NCI-H774 (cell line): ENCODE measurements around the gene COQ5.
"Not testable (repeated sequence)": the region's sequence is repeated elsewhere in the genome, so short reads cannot be mapped to it uniquely, and the experiment has no call there.

Experiments used
- DNase-seq: peaks from one replicate; lab custom pipeline; 2025; lab: John Stamatoyannopoulos, UW

The COQ5 gene

GRCh38 chr12:120528861-120529525 is at the start of gene COQ5:
TSS of gene COQ5 (minus strand) at chr12:120529158. CDS start at chr12:120529141, 17 bp downstream.
- peak; percentile 85 for DNase-seq

GRCh38 chr12:120574106-120574505 is 45.1 kb upstream of the COQ5 start:
- DNase-seq = no peak

DNA sequence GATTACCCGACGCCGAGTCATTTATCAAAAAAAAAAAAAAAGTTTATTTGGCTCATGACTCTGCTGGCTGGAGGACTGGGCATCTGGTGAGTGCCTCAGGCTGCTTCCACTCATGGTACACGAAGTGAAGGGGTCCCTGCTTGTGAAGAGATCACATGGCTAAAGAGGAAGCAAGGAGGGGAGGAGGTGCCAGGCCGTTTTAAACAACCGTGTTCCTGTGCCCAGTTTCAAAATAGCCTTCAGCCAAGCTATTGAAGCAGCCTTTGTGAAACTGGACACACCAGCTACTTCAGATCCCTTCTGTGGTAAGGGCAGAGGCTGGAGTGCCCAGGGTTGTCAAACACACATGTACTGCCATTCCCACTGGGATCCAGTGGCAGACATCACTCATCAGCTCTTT is 44.6 kb upstream of the COQ5 start:
- DNase-seq = no peak

DNA sequence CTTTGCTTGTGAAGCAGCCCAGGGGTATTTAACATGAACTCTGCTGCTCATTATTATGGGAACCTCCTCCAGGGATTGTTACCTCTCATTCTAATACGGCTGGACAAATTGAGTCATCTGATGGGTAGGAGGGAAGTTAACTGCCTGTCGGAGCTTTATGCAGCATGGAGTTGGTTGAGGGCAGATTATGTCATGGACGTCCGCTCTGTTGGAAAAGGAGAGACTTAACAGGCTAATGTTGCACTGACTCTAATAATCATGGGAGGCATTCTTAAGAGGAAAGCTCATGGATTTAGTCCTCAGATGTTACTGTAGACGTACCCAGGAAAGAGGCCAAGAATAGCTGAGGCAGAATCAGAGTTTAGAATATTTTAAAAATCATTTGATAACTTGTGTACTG is 42.3 kb upstream of the COQ5 start:
- DNase-seq = no peak

DNA sequence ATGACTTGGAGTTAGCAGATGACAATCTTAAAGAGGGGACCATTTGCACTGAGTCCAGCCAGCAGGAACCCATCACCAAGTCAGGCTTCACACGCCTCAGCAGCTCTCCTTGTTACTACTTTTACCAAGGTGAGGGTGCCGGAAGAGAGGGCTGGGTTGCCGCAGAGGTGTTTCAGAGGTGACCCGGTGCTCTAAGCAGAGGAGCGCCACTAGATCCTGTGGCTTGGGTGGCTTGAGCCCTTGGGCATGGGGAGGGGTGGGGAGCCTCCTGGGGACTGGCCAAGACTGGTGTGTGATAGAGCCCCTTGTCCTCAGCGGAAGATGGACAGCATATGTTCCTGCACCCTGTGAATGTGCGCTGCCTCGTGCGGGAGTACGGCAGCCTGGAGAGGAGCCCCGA is 34.5 kb upstream of the COQ5 start:
- no peak for DNase-seq

- DNase-seq = no peak
Measured at GRCh38 chr12:120562906-120563305, 33.9 kb upstream of the COQ5 start.

GRCh38 chr12:120557589-120557988 is 28.6 kb upstream of the COQ5 start:
- DNase-seq = no peak

DNA sequence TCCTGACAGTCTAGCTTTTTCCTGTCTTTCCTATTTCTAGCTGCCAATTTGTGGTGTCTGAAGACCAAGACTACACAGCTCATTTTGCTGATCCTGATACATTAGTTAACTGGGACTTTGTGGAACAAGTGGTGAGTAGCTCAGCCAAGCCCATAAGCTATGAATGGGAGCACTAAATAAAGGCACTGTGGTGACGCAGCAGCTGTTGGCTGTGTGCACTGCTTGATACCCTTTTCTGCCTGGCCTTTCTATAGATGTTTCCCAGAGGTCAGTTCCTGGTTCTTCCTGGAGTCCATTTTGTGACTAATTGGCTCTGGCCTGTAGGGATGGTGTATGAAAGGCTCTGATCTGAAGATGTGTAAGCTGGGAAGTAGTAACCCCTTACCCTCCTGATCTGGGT is 25.7 kb upstream of the COQ5 start:
- DNase-seq = no peak

GRCh38 chr12:120546050-120546386 is 17.1 kb upstream of the COQ5 start:
- DNase-seq = peak; percentile 63

GRCh38 chr12:120544691-120545090 is 15.7 kb upstream of the COQ5 start:
- DNase-seq = no peak

- DNase-seq = no peak
Measured at GRCh38 chr12:120542166-120542565, 13.2 kb upstream of the COQ5 start.

- no peak for DNase-seq
Measured at GRCh38 chr12:120540445-120540844, 11.5 kb upstream of the COQ5 start.

- DNase-seq = no peak
Measured at GRCh38 chr12:120539303-120539702, 10.3 kb upstream of the COQ5 start.

- DNase-seq = no peak
Measured at GRCh38 chr12:120538281-120539156, 9.6 kb upstream of the COQ5 start.

GRCh38 chr12:120537856-120538220 is 8.9 kb upstream of the COQ5 start:
- DNase-seq = no peak

DNA sequence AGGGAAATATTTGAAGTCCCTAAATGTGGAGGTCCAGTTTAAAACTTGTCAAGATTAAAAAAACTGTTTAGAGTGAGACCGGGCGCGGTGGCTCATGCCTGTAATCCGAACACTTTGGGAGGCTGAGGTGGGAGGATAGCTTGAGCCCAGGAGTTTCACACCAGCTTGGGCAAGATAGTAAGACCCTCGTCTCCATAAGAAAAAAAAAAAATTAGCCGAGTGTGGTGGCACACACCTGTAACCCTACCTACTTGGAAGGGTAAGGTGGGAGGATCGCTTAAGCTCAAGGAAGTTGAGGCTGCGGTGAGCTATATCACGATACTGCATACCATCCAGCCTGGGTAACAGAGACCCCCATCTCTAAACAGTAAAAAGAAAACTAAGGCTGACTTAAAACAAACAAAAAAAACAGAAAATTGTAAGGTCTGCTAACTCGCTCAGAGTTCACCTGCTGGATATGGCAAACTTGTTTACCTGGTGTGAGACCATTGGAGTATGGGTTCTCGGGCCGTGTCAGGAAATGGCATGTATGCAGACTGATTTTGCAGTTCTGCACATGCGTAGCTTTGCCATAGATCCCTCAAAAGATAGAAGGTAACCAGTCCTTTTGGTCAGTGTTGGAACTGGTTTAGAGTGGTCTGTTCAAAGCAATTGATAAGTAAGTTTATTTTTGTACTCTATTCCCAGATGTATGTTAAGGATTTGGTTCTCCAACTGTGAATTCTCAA is 7.3 kb upstream of the COQ5 start:
- no peak for DNase-seq

DNA sequence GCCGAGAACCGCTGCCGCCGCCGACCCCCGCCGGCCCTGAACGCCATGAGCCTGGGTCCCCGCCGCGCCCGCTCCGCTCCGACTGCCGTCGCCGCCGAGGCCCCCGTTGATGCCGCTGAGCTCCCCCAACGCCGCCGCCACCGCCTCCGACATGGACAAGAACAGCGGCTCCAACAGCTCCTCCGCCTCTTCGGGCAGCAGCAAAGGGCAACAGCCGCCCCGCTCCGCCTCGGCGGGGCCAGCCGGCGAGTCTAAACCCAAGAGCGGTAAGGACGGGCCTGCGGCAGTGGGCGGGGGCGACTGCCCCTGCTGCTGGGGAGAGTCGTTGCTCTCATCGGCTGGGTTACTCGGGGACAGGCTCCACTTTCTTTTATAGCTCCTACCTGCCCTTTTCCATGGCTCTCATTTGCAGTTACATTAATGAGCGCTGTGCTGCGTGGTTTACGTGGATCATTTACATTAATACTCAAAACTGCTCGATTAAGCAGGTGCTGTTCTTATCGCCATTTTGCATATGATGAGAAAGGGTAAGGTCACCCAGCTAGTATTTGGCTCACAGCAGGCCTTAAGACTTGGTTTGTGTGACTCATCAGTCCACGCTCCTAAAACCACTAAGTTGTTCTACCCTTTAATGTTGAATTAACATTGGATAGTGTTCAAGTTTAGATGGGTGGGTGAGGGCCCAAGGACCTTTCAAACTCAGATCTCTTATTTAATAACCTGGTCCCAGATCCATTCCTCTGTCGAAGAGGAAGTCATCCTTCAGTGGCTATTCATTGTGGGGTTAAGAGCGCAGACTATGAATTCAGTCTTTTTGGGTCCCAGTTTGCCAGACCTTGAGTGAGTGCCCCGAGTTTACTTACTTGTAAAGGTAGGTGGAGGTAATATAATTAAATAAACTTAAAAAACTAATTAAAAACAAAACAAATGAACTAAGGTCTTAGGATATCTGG is 6.0 kb upstream of the COQ5 start:
- DNase-seq = peak; percentile 29

DNA sequence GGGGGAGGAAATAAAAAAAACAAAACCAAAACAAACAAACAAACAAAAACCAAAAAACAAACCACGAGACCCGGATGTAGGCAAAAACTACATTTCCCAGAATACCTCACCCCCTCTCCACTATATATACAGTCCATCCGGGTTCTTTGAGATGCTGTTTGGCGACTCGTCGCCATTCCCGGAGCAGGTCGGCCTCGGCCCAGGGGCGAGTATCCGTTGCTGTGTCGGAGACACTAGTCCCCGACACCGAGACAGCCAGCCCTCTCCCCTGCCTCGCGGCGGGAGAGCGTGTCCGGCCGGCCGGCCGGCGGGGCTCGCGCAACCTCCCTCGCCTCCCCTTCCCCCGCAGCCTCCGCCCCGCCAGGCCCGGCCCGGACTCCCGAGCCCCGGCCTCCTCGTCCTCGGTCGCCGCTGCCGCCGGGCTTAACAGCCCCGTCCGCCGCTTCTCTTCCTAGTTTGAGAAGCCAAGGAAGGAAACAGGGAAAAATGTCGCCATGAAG is 5.3 kb upstream of the COQ5 start, which contains the start of gene RNF10:
RNF10 (plus strand) TSS at position 154 of the 500 bp plus-strand sequence. CDS start 456 bp downstream, outside the sequence.
- DNase-seq = peak; percentile 90

- no peak for DNase-seq
Measured at GRCh38 chr12:120532701-120533238, 3.8 kb upstream of the COQ5 start.

DNA sequence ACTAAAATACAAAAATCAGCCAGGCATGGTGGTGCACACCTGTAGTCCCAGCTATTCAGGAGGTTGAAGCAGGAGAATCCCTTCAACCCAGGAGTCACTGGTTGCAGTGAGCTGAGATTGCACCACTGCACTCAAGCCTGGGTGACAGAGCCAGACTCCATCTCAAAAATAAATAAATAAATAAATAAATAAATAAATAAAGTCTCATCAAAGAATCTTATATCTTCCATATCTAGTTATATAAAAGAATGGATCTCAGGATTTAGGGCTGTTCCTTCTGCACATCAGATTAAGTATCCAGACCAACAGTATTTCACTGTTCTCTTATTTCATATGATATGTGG is 1.4 kb upstream of the COQ5 start:
- DNase-seq = not testable (repeated sequence)
